Measurements from ENCODE around the gene MED19.
A peak's percentile ranks its signal among the peaks of the same experiment; 100 is the strongest.

Gene MED19

GRCh38 chr11:57675176-57675941 is 36.7 kb downstream of the MED19 start:
- no peak for ATAC-seq
- TF ChIP-seq PATZ1 (CRISPR knock-in tag; IDR thresholded peaks at IDR 0.05; ENCODE audit: borderline replicate concordance) (no peak), TSHZ2 (CRISPR knock-in tag; IDR thresholded peaks at IDR 0.05) (no peak), CSRNP3 (CRISPR knock-in tag; IDR thresholded peaks at IDR 0.05) (no peak), ISL1 (CRISPR knock-in tag; IDR thresholded peaks at IDR 0.05) (no peak), BACH2 (CRISPR knock-in tag; IDR thresholded peaks at IDR 0.05; ENCODE audit: borderline replicate concordance) (no peak), ZC3H10 (CRISPR knock-in tag; IDR thresholded peaks at IDR 0.05) (no peak), RARB (CRISPR knock-in tag; IDR thresholded peaks at IDR 0.05) (no peak), TCF4 (CRISPR knock-in tag; IDR thresholded peaks at IDR 0.05; ENCODE audit: borderline replicate concordance) (no peak), GLIS3 (CRISPR knock-in tag; IDR thresholded peaks at IDR 0.05) (no peak), ZNF70 (CRISPR knock-in tag; IDR thresholded peaks at IDR 0.05) (no peak), OSR1 (CRISPR knock-in tag; IDR thresholded peaks at IDR 0.05) (no peak), POU6F1 (CRISPR knock-in tag; IDR thresholded peaks at IDR 0.05; ENCODE audit: borderline replicate concordance, low read depth) (no peak), CREB5 (CRISPR knock-in tag; IDR thresholded peaks at IDR 0.05; ENCODE audit: low read depth) (no peak), ZFP30 (CRISPR knock-in tag; IDR thresholded peaks at IDR 0.05) (no peak), PPARA (CRISPR knock-in tag; IDR thresholded peaks at IDR 0.05; ENCODE audit: borderline replicate concordance) (no peak), SNAI2 (CRISPR knock-in tag; IDR thresholded peaks at IDR 0.05) (no peak)

GRCh38 chr11:57674251-57674650 is 37.8 kb downstream of the MED19 start:
- no peak for TF ChIP-seq TCF4 (CRISPR knock-in tag; IDR thresholded peaks at IDR 0.05; ENCODE audit: borderline replicate concordance)
- TF ChIP-seq PATZ1 (CRISPR knock-in tag; IDR thresholded peaks at IDR 0.05; ENCODE audit: borderline replicate concordance), result no peak
- TF ChIP-seq ZFP3 (CRISPR knock-in tag; IDR thresholded peaks at IDR 0.05), result no peak
- no peak for TF ChIP-seq GLIS3 (CRISPR knock-in tag; IDR thresholded peaks at IDR 0.05)
- no peak for TF ChIP-seq ESRRG (CRISPR knock-in tag; IDR thresholded peaks at IDR 0.05)
- no peak for ATAC-seq

GRCh38 chr11:57668434-57668782 is 43.6 kb downstream of the MED19 start:
- TF ChIP-seq PPARA (CRISPR knock-in tag; IDR thresholded peaks at IDR 0.05; ENCODE audit: borderline replicate concordance), result no peak
- no peak for TF ChIP-seq SNAI2 (CRISPR knock-in tag; IDR thresholded peaks at IDR 0.05)
- TF ChIP-seq PATZ1 (CRISPR knock-in tag; IDR thresholded peaks at IDR 0.05; ENCODE audit: borderline replicate concordance), result no peak
- no peak for TF ChIP-seq GLIS3 (CRISPR knock-in tag; IDR thresholded peaks at IDR 0.05)
- no peak for TF ChIP-seq RARB (CRISPR knock-in tag; IDR thresholded peaks at IDR 0.05)
- TF ChIP-seq ZFP30 (CRISPR knock-in tag; IDR thresholded peaks at IDR 0.05), result no peak
- no peak for TF ChIP-seq ZFP3 (CRISPR knock-in tag; IDR thresholded peaks at IDR 0.05)
- no peak for TF ChIP-seq ZNF8 (CRISPR knock-in tag; IDR thresholded peaks at IDR 0.05)
- TF ChIP-seq ZC3H10 (CRISPR knock-in tag; IDR thresholded peaks at IDR 0.05), result no peak
- no peak for TF ChIP-seq CSRNP3 (CRISPR knock-in tag; IDR thresholded peaks at IDR 0.05)
- no peak for TF ChIP-seq CSDC2 (CRISPR knock-in tag; IDR thresholded peaks at IDR 0.05)

More at GRCh38 chr11:57668434-57668782, 43.6 kb downstream of the MED19 start:
- peak; percentile 9 for ATAC-seq

Measured in SK-N-SH treated with all-trans-retinoic acid at 6 μM for 48 hours (cell line).